Caki2 (cell line): ENCODE measurements around the gene B9D1. TPM values are rescaled to one million over a fixed set of nuclear protein-coding genes. Genes with fewer than 3 reads are reported as not detected.

Source experiments
- DNase-seq: peaks from one replicate; pipeline ENCODE4 v3.0.0-alpha.2; 2015; ENCODE audit warnings: low read depth
- in situ Hi-C: cut with HindIII; loops from 2 replicates; pipeline ENCODE4 v1.10.0; 2016; ENCODE audit warnings: low sequenced_read_pairs, low pct_unique_long_range_greater_than_20kb, mixed read lengths
- total RNA-seq: library from RNA; depleted of rRNA; stranded (reverse); fragments of >200 nt; shearing (Covaris generic); gene quantifications from 2 replicates; pipeline ENCODE4 v1.2.3, GENCODE V29; 2014; ENCODE audit warnings: low replicate concordance

B9D1 gene
- total RNA-seq, 1 experiment from 2014 or later: 55.1 TPM

GRCh38 chr17:19345067-19345460 lies 17.5 kb downstream of the B9D1 start:
- no peak for DNase-seq
- in situ Hi-C loops: no loop called here

GRCh38 chr17:19344311-19345066 lies 18.0 kb downstream of the B9D1 start:
- DNase-seq: no peak
- in situ Hi-C loops: no loop called here

- no peak for DNase-seq
- in situ Hi-C loops: no loop called here
These were observed 18.8 kb downstream of the B9D1 start for GRCh38 chr17:19343671-19344151.

- DNase-seq: no peak
- in situ Hi-C loops: no loop called here
These were observed 19.3 kb downstream of the B9D1 start for GRCh38 chr17:19343256-19343630.

GRCh38 chr17:19342611-19343255 lies 19.8 kb downstream of the B9D1 start:
- no peak for DNase-seq
- in situ Hi-C loops: no loop called here

GRCh38 chr17:19341641-19342610 lies 20.6 kb downstream of the B9D1 start:
- in situ Hi-C loops: no loop called here
- DNase-seq: no peak

DNA sequence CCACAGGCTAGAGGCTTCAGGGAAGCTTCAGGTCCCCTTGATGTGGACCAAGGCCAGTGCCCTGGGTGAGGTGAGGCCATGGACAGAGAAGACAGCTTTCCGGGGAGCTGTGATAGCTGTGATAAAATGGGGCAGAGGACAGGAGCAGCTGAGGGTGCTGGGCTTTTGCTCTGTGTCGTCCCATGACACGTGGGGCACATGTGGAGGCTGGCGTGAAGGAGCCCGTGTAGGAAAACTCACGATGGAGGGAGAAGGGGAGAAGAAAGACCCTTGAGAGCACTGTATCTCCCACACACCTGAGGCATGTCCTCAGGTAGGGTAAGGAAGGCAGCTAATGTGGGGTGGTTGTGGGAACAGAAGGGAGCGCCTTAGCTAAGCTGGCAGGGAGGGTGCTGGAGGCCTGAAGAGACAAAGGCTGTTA lies 21.3 kb downstream of the B9D1 start:
- in situ Hi-C loops: no loop called here
- no peak for DNase-seq

GRCh38 chr17:19339341-19339815 lies 23.1 kb downstream of the B9D1 start:
- in situ Hi-C loops: no loop called here
- DNase-seq: no peak

DNA sequence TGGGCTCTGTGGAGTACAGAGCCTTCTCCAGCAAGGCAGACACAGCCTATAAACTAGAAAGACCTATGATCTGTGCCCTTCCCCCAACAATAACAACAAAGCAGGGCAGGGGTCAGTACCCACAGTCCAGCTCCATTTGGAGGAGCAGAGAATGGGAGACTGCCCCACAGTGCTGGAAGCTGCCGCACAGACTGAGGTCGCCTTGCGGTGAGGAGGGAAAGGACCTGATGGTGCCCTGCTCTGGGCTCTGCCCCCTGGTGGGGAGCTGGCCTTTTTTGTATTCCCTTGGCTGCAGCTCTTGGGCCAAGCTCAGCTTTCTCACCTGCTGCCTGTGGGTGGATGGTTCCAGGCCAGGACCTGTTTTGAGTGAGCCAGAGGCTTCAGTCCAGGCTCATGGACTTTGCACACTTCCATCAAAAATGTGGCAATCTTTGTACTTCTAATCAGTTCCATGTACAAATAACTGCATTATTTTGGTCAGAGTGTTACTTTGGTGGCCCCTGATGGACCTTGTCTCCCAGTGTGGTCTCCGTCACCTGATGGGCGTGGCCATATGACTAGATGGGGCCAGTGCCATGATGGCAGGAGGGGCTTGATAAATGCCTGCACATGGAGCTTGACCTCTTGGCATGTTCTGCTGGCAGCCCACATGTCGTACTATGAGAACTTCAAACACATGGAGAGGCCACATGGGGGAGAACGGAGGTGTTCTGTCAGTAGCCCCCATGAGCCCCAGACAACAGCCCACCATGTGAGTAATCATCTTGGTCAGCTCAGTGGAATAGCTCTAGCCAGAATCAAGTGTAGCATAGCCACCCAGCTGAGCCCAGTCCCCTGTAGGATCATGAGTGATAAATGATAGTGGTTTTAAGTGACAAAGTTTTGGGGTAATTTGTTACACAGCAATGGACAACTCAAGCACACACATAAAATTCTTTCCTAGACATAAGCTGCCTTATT lies 24.2 kb downstream of the B9D1 start:
- DNase-seq: peak; percentile 30
- in situ Hi-C loops: no loop called here

GRCh38 chr17:19337712-19338023 lies 24.9 kb downstream of the B9D1 start:
- no peak for DNase-seq
- in situ Hi-C loops: no loop called here

- no peak for DNase-seq
- in situ Hi-C loops: no loop called here
These were observed 25.4 kb downstream of the B9D1 start for GRCh38 chr17:19336938-19337711.

- DNase-seq: no peak
- in situ Hi-C loops: no loop called here
These were observed 26.4 kb downstream of the B9D1 start for GRCh38 chr17:19335951-19336631.

- DNase-seq: no peak
- in situ Hi-C loops: no loop called here
These were observed 28.2 kb downstream of the B9D1 start for GRCh38 chr17:19334331-19334730.

- in situ Hi-C loops: no loop called here
- no peak for DNase-seq
These were observed 28.7 kb downstream of the B9D1 start for GRCh38 chr17:19333736-19334290.

- in situ Hi-C loops: no loop called here
- DNase-seq: no peak
These were observed 29.4 kb downstream of the B9D1 start for GRCh38 chr17:19333132-19333440.

- DNase-seq: no peak
- in situ Hi-C loops: no loop called here
These were observed 30.0 kb downstream of the B9D1 start for GRCh38 chr17:19332371-19333131.
